SK-N-SH (cell line): ENCODE measurements around the gene TGFA.

ENCODE experiments used
- CTCF ChIP-seq: fragments of 200-600 bp; sonication (generic); IDR thresholded peaks from 2 replicates; pipeline ENCODE4 v1.6.1; 2017; ENCODE audit warnings: antibody characterized with exemption, mild to moderate bottlenecking, moderate library complexity
- EZH2phosphoT487 ChIP-seq: fragments of 200-600 bp; sonication (generic); IDR thresholded peaks from 2 replicates; pipeline ENCODE4 v1.6.1; 2017; ENCODE audit warnings: low read depth, mixed run types, mild to moderate bottlenecking, antibody characterized with exemption, moderate library complexity, borderline replicate concordance
- JUND ChIP-seq: IDR thresholded peaks from 2 replicates; pipeline ENCODE4 v1.4.0; 2012
- POLR2AphosphoS5 ChIP-seq: IDR thresholded peaks from 2 replicates; pipeline ENCODE4 v1.6.1; 2012; ENCODE audit warnings: low read depth, low read length
- REST ChIP-seq: IDR thresholded peaks from 2 replicates; pipeline ENCODE4 v1.6.1; 2012; ENCODE audit warnings: mild to moderate bottlenecking, low read depth, low read length, moderate library complexity
- TAF1 ChIP-seq: IDR thresholded peaks from 2 replicates; pipeline ENCODE4 v1.6.1; 2012; ENCODE audit warnings: low read depth, mild to moderate bottlenecking, low read length, moderate library complexity, borderline replicate concordance
- TEAD4 ChIP-seq: IDR thresholded peaks from 2 replicates; pipeline ENCODE4 v1.4.0; 2012; ENCODE audit warnings: mild to moderate bottlenecking, borderline replicate concordance; ENCODE audit not compliant: insufficient read depth

DNA sequence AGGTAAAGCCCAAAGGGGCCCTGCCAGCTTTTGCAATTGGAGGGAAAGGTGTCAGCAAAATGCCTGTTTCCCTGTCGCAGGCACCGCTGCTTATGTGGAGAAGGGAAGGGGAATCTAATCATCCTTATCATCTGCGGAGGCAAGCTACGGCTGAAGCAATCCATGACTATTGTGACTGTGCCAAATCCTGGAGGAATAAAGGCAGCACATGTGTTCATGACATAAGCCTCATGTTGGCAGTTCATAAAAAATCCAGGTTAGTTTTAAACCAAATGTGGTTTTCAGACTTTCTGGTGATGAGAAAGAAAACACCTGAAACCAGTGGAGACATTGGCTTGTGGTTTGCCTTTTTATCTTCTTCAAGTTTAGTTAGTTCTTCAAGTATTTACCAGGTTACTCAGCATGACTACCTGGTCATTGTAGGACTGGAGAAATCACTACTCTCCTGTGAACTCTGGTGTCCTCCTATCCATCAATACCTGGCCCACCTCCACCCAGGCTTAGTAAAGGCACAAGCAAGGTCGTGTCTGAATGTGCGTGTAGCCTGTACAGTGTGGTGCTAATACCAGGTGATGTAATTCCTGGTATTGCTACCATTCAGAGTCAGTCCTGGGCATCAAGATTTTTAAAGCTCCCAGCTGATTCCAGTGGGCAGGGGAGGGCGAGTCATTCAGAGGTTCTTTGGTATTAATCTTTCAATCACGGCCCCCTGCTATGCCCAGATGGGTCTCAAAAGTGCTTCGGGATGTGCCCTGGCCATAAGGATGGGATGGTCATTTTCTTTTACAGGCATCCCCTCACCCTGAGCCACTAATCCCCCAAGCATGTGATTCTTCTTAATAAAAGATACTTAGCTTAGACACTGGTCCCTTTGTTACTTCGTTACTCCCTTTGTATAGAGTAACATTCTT is 96.8 kb downstream of the TGFA start:
- no peak for TF ChIP-seq CTCF
- no peak for TF ChIP-seq EZH2phosphoT487
- no peak for TF ChIP-seq POLR2AphosphoS5
- no peak for TF ChIP-seq TEAD4
- TF ChIP-seq TAF1: no peak
- no peak for TF ChIP-seq REST
- no peak for TF ChIP-seq JUND
